ENCODE data around the gene PTPRT. TPM values are rescaled to one million over a fixed set of nuclear protein-coding genes. Genes with fewer than 3 reads are reported as not detected.

PTPRT gene
- polyA plus RNA-seq, 2 of the 4 experiments (the other 2 are of a cell fraction): not detected

GRCh38 chr20:42936482-42936881, 253.2 kb downstream of the PTPRT start (continued):
- TF ChIP-seq REST (IDR thresholded peaks at IDR 0.05): no peak
- no peak for TF ChIP-seq PHF8 (IDR thresholded peaks at IDR 0.05; ENCODE audit: borderline replicate concordance, low read depth)
- TF ChIP-seq ZSCAN20 (CRISPR knock-in tag; IDR thresholded peaks at IDR 0.05): no peak
- TF ChIP-seq HOXA7 (CRISPR knock-in tag; IDR thresholded peaks at IDR 0.05): no peak

GRCh38 chr20:42924215-42924614, 265.5 kb downstream of the PTPRT start:
- 33% methylated on average over 4 of the region's 4 CpGs for WGBS (ENCODE audit: missing lambda C conversion rate)
- Histone ChIP-seq H3K4me1 (no peaks in the 10 kb centered on the region), H3K4me2 (no peak overlapping the region), H3K4me3 (no peak overlapping the region), H3K27ac (no peak overlapping the region), H3K9me3 (no peaks in the 10 kb centered on the region)
- POLR2A ChIA-PET: no interaction called here
- TF ChIP-seq JUNB (IDR thresholded peaks at IDR 0.05) (no peak), ZC3H11A (IDR thresholded peaks at IDR 0.05) (no peak), ZNF302 (CRISPR knock-in tag; IDR thresholded peaks at IDR 0.05) (no peak), TFCP2L1 (CRISPR knock-in tag; IDR thresholded peaks at IDR 0.05) (no peak), GATA3 (IDR thresholded peaks at IDR 0.05; ENCODE audit: borderline replicate concordance) (no peak), NR3C1 (IDR thresholded peaks at IDR 0.05) (no peak), RARB (CRISPR knock-in tag; IDR thresholded peaks at IDR 0.05) (no peak), NFE2L2 (conservative IDR thresholded peaks at IDR 0.05; ENCODE audit: low read length) (no peak)
- CTCF ChIA-PET: no interaction called here
- ATAC-seq: no peak
- FAIRE-seq: no peak
- no peak for DNase-seq (ENCODE audit: low read depth in 1 of 2, low spot score in 1 of 2)

- ChIA-PET CTCF (no interaction called here), POLR2A (no interaction called here)
- DNase-seq (ENCODE audit: low read depth in 1 of 2, low spot score in 1 of 2) (no peak), FAIRE-seq (no peak), ATAC-seq (no peak)
- 29% methylated on average over 7 of the region's 7 CpGs for WGBS (ENCODE audit: missing lambda C conversion rate)
- Histone ChIP-seq H3K9me3 (no peaks in the 10 kb centered on the region), H3K4me1 (no peaks in the 10 kb centered on the region), H3K4me3 (no peak overlapping the region), H3K4me2 (no peak overlapping the region), H3K27ac (no peak overlapping the region)
- TF ChIP-seq USF2 (IDR thresholded peaks at IDR 0.05) (no peak), NR3C1 (IDR thresholded peaks at IDR 0.05) (no peak), HEYL (CRISPR knock-in tag; IDR thresholded peaks at IDR 0.05) (no peak), SMC3 (IDR thresholded peaks at IDR 0.05) (no peak), RARB (CRISPR knock-in tag; IDR thresholded peaks at IDR 0.05) (no peak), REST (IDR thresholded peaks at IDR 0.05) (no peak), POLR2A (IDR thresholded peaks at IDR 0.05; ENCODE audit: low read length) (no peak), TFCP2L1 (CRISPR knock-in tag; IDR thresholded peaks at IDR 0.05) (no peak)
These were observed 266.3 kb downstream of the PTPRT start for GRCh38 chr20:42923348-42923918.

All from A549 (cell line).